H9 (cell line): ENCODE data around the gene MS4A7. TPM values are rescaled to one million over a fixed set of nuclear protein-coding genes. Genes with fewer than 3 reads are reported as not detected.

Experiments
- DNase-seq: peaks from one replicate; pipeline ENCODE4 v3.0.0-alpha.2; 2017
- H2AFZ ChIP-seq: one replicate; pipeline ENCODE4 v1.6.1; 2013; ENCODE audit warnings: mild to moderate bottlenecking, low read length, control low read depth, moderate library complexity
- H2AK5ac ChIP-seq: 2 replicates; pipeline ENCODE4 v1.6.1; 2013; ENCODE audit warnings: low read length, control low read depth, mixed read lengths; ENCODE audit not compliant: insufficient read length
- H2BK120ac ChIP-seq: one replicate; pipeline ENCODE4 v1.6.1; 2013; ENCODE audit warnings: low read depth, mild to moderate bottlenecking, low read length, control low read depth, inconsistent platforms; ENCODE audit not compliant: poor library complexity, severe bottlenecking
- H2BK12ac ChIP-seq: 2 replicates; pipeline ENCODE4 v1.6.1; 2013; ENCODE audit warnings: low read length, control low read depth, mixed read lengths, low read depth; ENCODE audit not compliant: insufficient read length
- H2BK15ac ChIP-seq: 2 replicates; pipeline ENCODE4 v1.6.1; 2013; ENCODE audit warnings: low read depth, low read length, control low read depth
- H2BK20ac ChIP-seq: one replicate; pipeline ENCODE4 v1.6.1; 2013; ENCODE audit warnings: low read depth, mild to moderate bottlenecking, low read length, control low read depth, inconsistent platforms; ENCODE audit not compliant: poor library complexity, severe bottlenecking
- H2BK5ac ChIP-seq: 2 replicates; pipeline ENCODE4 v1.6.1; 2013; ENCODE audit warnings: low read length, control low read depth, mixed read lengths; ENCODE audit not compliant: insufficient read length
- H3K14ac ChIP-seq: 2 replicates; pipeline ENCODE4 v1.6.1; 2013; ENCODE audit warnings: low read length, control low read depth; ENCODE audit not compliant: insufficient read depth
- H3K18ac ChIP-seq: 2 replicates; pipeline ENCODE4 v1.6.1; 2013; ENCODE audit warnings: low read depth, mild to moderate bottlenecking, mixed read lengths, low read length, control low read depth; ENCODE audit not compliant: insufficient read length
- H3K23ac ChIP-seq: 2 replicates; pipeline ENCODE4 v1.6.1; 2013; ENCODE audit warnings: low read length, control low read depth, mixed read lengths, low read depth; ENCODE audit not compliant: insufficient read length
- H3K23me2 ChIP-seq: 2 replicates; pipeline ENCODE4 v1.6.1; 2013; ENCODE audit warnings: low read depth, mild to moderate bottlenecking, mixed read lengths, low read length, control low read depth; ENCODE audit not compliant: insufficient read length, poor library complexity, severe bottlenecking
- H3K27ac ChIP-seq: 2 replicates; pipeline ENCODE4 v1.5.1; 2013; ENCODE audit warnings: low read length, control low read depth, mixed read lengths, low read depth; ENCODE audit not compliant: insufficient read length
- H3K27me3 ChIP-seq: 2 replicates; pipeline ENCODE4 v1.6.1; 2013; ENCODE audit warnings: low read length, control low read depth, inconsistent platforms; ENCODE audit not compliant: insufficient read depth
- H3K4ac ChIP-seq: 2 replicates; pipeline ENCODE4 v1.6.1; 2013; ENCODE audit warnings: low read depth, mild to moderate bottlenecking, control low read depth, inconsistent platforms, low read length, moderate library complexity
- H3K4me1 ChIP-seq: 2 replicates; pipeline ENCODE4 v1.6.1; 2013; ENCODE audit warnings: low read length, control low read depth, inconsistent platforms; ENCODE audit not compliant: insufficient read depth
- H3K4me2 ChIP-seq: 2 replicates; pipeline ENCODE4 v1.6.1; 2013; ENCODE audit warnings: low read length, control low read depth, mixed read lengths; ENCODE audit not compliant: insufficient read length, insufficient read depth
- H3K56ac ChIP-seq: 2 replicates; pipeline ENCODE4 v1.6.1; 2013; ENCODE audit warnings: low read depth, mild to moderate bottlenecking, mixed read lengths, low read length, control low read depth; ENCODE audit not compliant: insufficient read length
- H3K79me1 ChIP-seq: 2 replicates; pipeline ENCODE4 v1.6.1; 2013; ENCODE audit warnings: low read depth, mild to moderate bottlenecking, moderate library complexity, low read length, control low read depth, inconsistent platforms; ENCODE audit not compliant: insufficient read depth, poor library complexity, severe bottlenecking
- H3K79me2 ChIP-seq: 2 replicates; pipeline ENCODE4 v1.6.1; 2013; ENCODE audit warnings: low read length, control low read depth, inconsistent platforms; ENCODE audit not compliant: insufficient read depth
- H3K9ac ChIP-seq: 2 replicates; pipeline ENCODE4 v1.6.1; 2013; ENCODE audit warnings: low read length, control low read depth, mixed read lengths; ENCODE audit not compliant: insufficient read length; ENCODE audit errors: extremely low read depth
- H3K9me3 ChIP-seq: one replicate; pipeline ENCODE4 v1.6.1; 2013; ENCODE audit warnings: low read depth, low read length, inconsistent platforms; ENCODE audit not compliant: control insufficient read depth
- H3T11ph ChIP-seq: one replicate; pipeline ENCODE4 v1.6.1; 2013; ENCODE audit warnings: mild to moderate bottlenecking, low read length, control low read depth, inconsistent platforms
- H4K20me1 ChIP-seq: one replicate; pipeline ENCODE4 v1.6.1; 2013; ENCODE audit not compliant: control insufficient read depth, insufficient read length, insufficient read depth
- H4K5ac ChIP-seq: 2 replicates; pipeline ENCODE4 v1.6.1; 2013; ENCODE audit warnings: low read depth, mild to moderate bottlenecking, mixed read lengths, low read length, control low read depth; ENCODE audit not compliant: insufficient read length
- H4K8ac ChIP-seq: replicated peaks from 2 replicates; pipeline ENCODE4 v1.6.1; 2013; ENCODE audit warnings: low read length, control low read depth, mixed read lengths, low read depth; ENCODE audit not compliant: insufficient read length
- H4K91ac ChIP-seq: 2 replicates; pipeline ENCODE4 v1.6.1; 2013; ENCODE audit warnings: low read depth, mild to moderate bottlenecking, moderate library complexity, mixed read lengths, low read length, control low read depth; ENCODE audit not compliant: insufficient read length
- H3K27ac Mint-ChIP-seq, 3 experiments: 2 replicates in 2 of 3; 3 replicates in 1 of 3; pipeline ENCODE4 v1.8.0; 2020 to 2021; ENCODE audit warnings: mixed read lengths in 3 of 3, mild to moderate bottlenecking in 1 of 3, moderate library complexity in 1 of 3
- H3K27me3 Mint-ChIP-seq: 2 replicates; pipeline ENCODE4 v1.8.0; 2021; ENCODE audit warnings: low read depth, mild to moderate bottlenecking, moderate library complexity, mixed read lengths
- H3K36me3 Mint-ChIP-seq, 3 experiments: 2 replicates in 2 of 3; 3 replicates in 1 of 3; pipeline ENCODE4 v1.8.0; 2020 to 2021; ENCODE audit warnings: low read depth in 3 of 3, mixed read lengths in 3 of 3; ENCODE audit not compliant: insufficient read depth in 1 of 3
- H3K4me1 Mint-ChIP-seq, 2 experiments: 2 replicates each; pipeline ENCODE4 v1.8.0; 2020; ENCODE audit warnings: mixed read lengths in 2 of 2
- H3K4me3 Mint-ChIP-seq, 2 experiments: 2 replicates in 1 of 2; 3 replicates in 1 of 2; pipeline ENCODE4 v1.8.0; 2020 to 2021; ENCODE audit warnings: mild to moderate bottlenecking in 2 of 2, mixed read lengths in 2 of 2, moderate library complexity in 1 of 2
- H3K9me3 Mint-ChIP-seq, 2 experiments: 2 replicates in 1 of 2; 3 replicates in 1 of 2; pipeline ENCODE4 v1.8.0; 2020; ENCODE audit warnings: mild to moderate bottlenecking in 2 of 2, mixed read lengths in 2 of 2, moderate library complexity in 1 of 2
- CTCF ChIP-seq: fragments of 200-600 bp; sonication (generic); conservative IDR thresholded peaks from 3 replicates; pipeline ENCODE4 v1.8.0; 2021; ENCODE audit warnings: antibody characterized with exemption, mild to moderate bottlenecking
- WGBS: extraction: QIAGEN DNeasy Blood & Tissue Kit; methylation state at CpG from one replicate; pipeline ENCODE4 v1.1.7; 2013; ENCODE audit warnings: missing lambda C conversion rate, low lambda C conversion rate, mixed read lengths; ENCODE audit not compliant: insufficient read length; ENCODE audit errors: extremely low coverage; 5-methylcytosine and 5-hydroxymethylcytosine counted together
- total RNA-seq: library from RNA; stranded (reverse); gene quantifications from 2 replicates; pipeline ENCODE4 v1.2.1, GENCODE V29; 2021

Gene MS4A7
- total RNA-seq, 1 experiment from 2014 or later: not detected

DNA sequence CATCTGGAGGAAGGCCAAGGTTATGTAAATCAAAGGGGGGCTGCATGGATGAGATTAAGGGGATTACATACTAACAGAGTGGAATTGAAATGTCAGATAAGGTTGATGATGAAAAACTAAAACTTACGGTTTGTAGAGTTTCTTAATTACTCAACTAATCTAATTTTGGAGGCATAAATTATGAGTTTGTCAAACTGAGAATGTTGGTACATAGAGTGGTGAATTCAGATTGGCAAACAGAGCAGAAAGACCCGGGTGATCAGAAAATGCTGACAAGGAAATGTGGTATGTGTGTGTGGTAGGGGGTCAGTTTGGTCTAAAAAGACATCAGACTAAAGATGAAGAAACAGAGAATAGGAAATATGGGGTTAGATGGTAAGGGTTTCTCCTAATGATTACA is 40.3 kb upstream of the MS4A7 start:
- Histone ChIP-seq H3T11ph (no peak overlapping the region), H3K4ac (no peak overlapping the region), H4K5ac (no peak overlapping the region), H2BK20ac (no peak overlapping the region), H3K79me1 (no peaks in the 10 kb centered on the region), H3K23ac (no peak overlapping the region), H4K8ac (no peak overlapping the region), H3K4me2 (no peak overlapping the region), H3K4me1 (no peaks in the 10 kb centered on the region), H3K27ac (no peak overlapping the region), H2BK120ac (no peak overlapping the region), H3K9ac (no peak overlapping the region), H3K56ac (no peak overlapping the region), H3K23me2 (no peaks in the 10 kb centered on the region), H3K18ac (no peak overlapping the region), H3K14ac (no peak overlapping the region), H2BK15ac (no peak overlapping the region), H2BK5ac (no peak overlapping the region), H2AFZ (no peak overlapping the region), H2BK12ac (no peak overlapping the region), H2AK5ac (no peak overlapping the region), H3K27me3 (no peaks in the 10 kb centered on the region), H4K91ac (no peak overlapping the region), H3K79me2 (no peaks in the 10 kb centered on the region), H4K20me1 (no peaks in the 10 kb centered on the region), H3K9me3 (no peaks in the 10 kb centered on the region)
- H3K4me1 Mint-ChIP-seq: peaks cover 20 to 24% of the 10 kb centered on the region in 2 experiments
- no peak for DNase-seq
- no peak overlapping the region for H3K4me3 Mint-ChIP-seq
- TF ChIP-seq CTCF: no peak
- H3K27ac Mint-ChIP-seq: no peak overlapping the region
- no peaks in the 10 kb centered on the region; a peak in 1 of 7 replicates for H3K36me3 Mint-ChIP-seq
- no peaks in the 10 kb centered on the region for H3K27me3 Mint-ChIP-seq
- no peaks in the 10 kb centered on the region; a peak in 1 of 5 replicates for H3K9me3 Mint-ChIP-seq
- WGBS: no CpG with 5 or more reads among the region's 2 CpGs
